B cell (primary cell): ENCODE results near the gene PRKCZ. TPM values are rescaled to one million over a fixed set of nuclear protein-coding genes. Genes with fewer than 3 reads are reported as not detected.

Experiments
- ATAC-seq: fragments of 200-7000 bp; cut with Tn5 transposase; one replicate; pipeline ENCODE4 v1.10.0; 2021; ENCODE audit warnings: low read depth, mild to moderate bottlenecking, moderate number of reproducible peaks, moderate library complexity
- CTCF ChIA-PET: fragments of 350-600 bp; sonication (Branson Sonifier 250); formaldehyde crosslinking; loops from one replicate; lab custom pipeline; 2021; ENCODE audit warnings: antibody characterized with exemption, inconsistent platforms; lab: Charles Lee
- POLR2A ChIA-PET: fragments of 350-600 bp; sonication (Branson Sonifier 250); formaldehyde crosslinking; loops from one replicate; lab custom pipeline; 2021; ENCODE audit warnings: antibody characterized with exemption; lab: Charles Lee
- DNase-seq: peaks from one replicate; pipeline ENCODE4 v3.0.0; 2013
- H2AFZ ChIP-seq: 2 replicates; pipeline ENCODE4 v1.6.1; 2012; ENCODE audit warnings: mild to moderate bottlenecking, low read depth, low read length; ENCODE audit not compliant: insufficient read depth, poor library complexity, severe bottlenecking
- H3K27ac ChIP-seq, 2 donors: 1 replicate in 1 of 2; 2 replicates in 1 of 2; pipeline ENCODE4 v1.5.1; 2012 to 2013; ENCODE audit warnings: low read length in 2 of 2, mild to moderate bottlenecking in 2 of 2, moderate library complexity in 1 of 2
- H3K27me3 ChIP-seq, 4 experiments: fragments of 200-600 bp in 1 of 4; sonication (generic) in 1 of 4; replicated peaks in 1 of 4; 1 replicate in 2 of 4; 2 replicates in 2 of 4; pipeline versions ENCODE4 v1.6.1 to v1.7.0; 2013 to 2016; ENCODE audit warnings: low read length in 3 of 4, mild to moderate bottlenecking in 2 of 4, mixed read lengths in 1 of 4, moderate library complexity in 1 of 4; ENCODE audit not compliant: insufficient read depth in 4 of 4, control insufficient read depth in 3 of 4; ENCODE audit errors: control extremely low read depth in 1 of 4
- H3K36me3 ChIP-seq, 2 experiments: replicated peaks in 1 of 2; 1 replicate in 1 of 2; 2 replicates in 1 of 2; pipeline versions ENCODE4 v1.6.1 to v1.7.1; 2013; ENCODE audit warnings: low read length in 1 of 2; ENCODE audit not compliant: insufficient read depth in 2 of 2, control insufficient read depth in 1 of 2; ENCODE audit errors: control extremely low read depth in 1 of 2, extremely low read depth in 1 of 2
- H3K4me1 ChIP-seq, 2 donors: fragments of 200-600 bp in 1 of 2; sonication (generic) in 1 of 2; 1 replicate in 1 of 2; 2 replicates in 1 of 2; pipeline versions ENCODE4 v1.5.1 to v1.6.1; 2013 to 2017; ENCODE audit warnings: low read length in 2 of 2; ENCODE audit not compliant: control insufficient read depth in 2 of 2, insufficient read depth in 2 of 2
- H3K4me2 ChIP-seq: replicated peaks from 2 replicates; pipeline ENCODE3; 2012; ENCODE audit warnings: mild to moderate bottlenecking, low read depth, low read length; ENCODE audit not compliant: poor library complexity, severe bottlenecking
- H3K4me3 ChIP-seq, 5 experiments: fragments of 200-600 bp in 1 of 5; sonication (generic) in 1 of 5; 1 replicate in 3 of 5; 2 replicates in 2 of 5; pipeline versions ENCODE4 v1.5.1 to v1.7.0; 2011 to 2016; ENCODE audit warnings: low read length in 4 of 5, mild to moderate bottlenecking in 4 of 5, low read depth in 2 of 5, control low read depth in 1 of 5, moderate library complexity in 1 of 5; ENCODE audit not compliant: insufficient read depth in 1 of 5; ENCODE audit errors: control extremely low read depth in 1 of 5, extremely low read depth in 1 of 5
- H3K79me2 ChIP-seq: fragments of 200-600 bp; sonication (generic); one replicate; pipeline ENCODE4 v1.6.0; 2016; ENCODE audit warnings: low read length; ENCODE audit not compliant: control insufficient read depth, insufficient read depth
- H3K9ac ChIP-seq: fragments of 200-600 bp; sonication (generic); 2 replicates; pipeline ENCODE4 v1.6.1; 2017; ENCODE audit warnings: mild to moderate bottlenecking, low read length, moderate library complexity
- H3K9me3 ChIP-seq, 3 donors: one replicate each; pipeline versions ENCODE4 v1.6.1 to v1.7.1; 2013; ENCODE audit warnings: low read length in 2 of 3; ENCODE audit not compliant: control insufficient read depth in 2 of 3, insufficient read depth in 1 of 3; ENCODE audit errors: control extremely low read depth in 1 of 3
- H4K20me1 ChIP-seq: 2 replicates; pipeline ENCODE4 v1.6.0; 2012; ENCODE audit warnings: mild to moderate bottlenecking, low read length; ENCODE audit not compliant: insufficient read depth, control insufficient read depth, poor library complexity, severe bottlenecking
- H3K27ac Mint-ChIP-seq: one replicate; pipeline ENCODE4 v1.8.0; 2021; ENCODE audit warnings: mixed read lengths
- H3K27me3 Mint-ChIP-seq: one replicate; pipeline ENCODE4 v1.8.0; 2021; ENCODE audit warnings: mixed read lengths
- H3K4me1 Mint-ChIP-seq: one replicate; pipeline ENCODE4 v1.8.0; 2021; ENCODE audit warnings: mixed read lengths
- H3K4me3 Mint-ChIP-seq: one replicate; pipeline ENCODE4 v1.8.0; 2021; ENCODE audit warnings: mixed read lengths
- H3K9me3 Mint-ChIP-seq: one replicate; pipeline ENCODE4 v1.8.0; 2022; ENCODE audit warnings: mixed read lengths; ENCODE audit not compliant: insufficient read depth
- CTCF ChIP-seq: fragments of 200-600 bp; IDR thresholded peaks from one replicate; pipeline ENCODE4 v1.8.0; 2022; ENCODE audit warnings: antibody characterized with exemption, mild to moderate bottlenecking
- EZH2 ChIP-seq: IDR thresholded peaks from 2 replicates; pipeline ENCODE4 v1.6.1; 2012; ENCODE audit warnings: borderline replicate concordance, low read depth, mild to moderate bottlenecking, moderate library complexity, low read length; ENCODE audit not compliant: insufficient read depth, poor library complexity, severe bottlenecking
- WGBS: methylation state at CpG from one replicate; pipeline ENCODE4 v1.1.5; 2013; ENCODE audit warnings: missing lambda C conversion rate; ENCODE audit not compliant: insufficient coverage; 5-methylcytosine and 5-hydroxymethylcytosine counted together
- intact Hi-C: fragments of 100-400 bp; cut with micrococcal nuclease; formaldehyde crosslinking; loops from one replicate; pipeline ENCODE4 v1.10.0; 2022
- polyA plus RNA-seq: library from polyadenylated mRNA; depleted of rRNA; stranded (reverse); fragments of >200 nt; gene quantifications from 2 replicates; pipeline ENCODE4 v1.2.3, GENCODE V29; 2012
- total RNA-seq, 2 donors: library from RNA; stranded (reverse); fragments of 120-200 nt in 1 of 2; gene quantifications; 1 replicate in 1 of 2; 2 replicates in 1 of 2; pipeline versions ENCODE4 v1.2.3 to v1.2.4, GENCODE V29; 2013 to 2022

PRKCZ gene
- total and polyA plus RNA-seq, 2 donors (not counting 1 experiment from before 2014, with no cell fraction given), result 17.9 to 53.2 TPM

- no peak overlapping the region for H3K27ac ChIP-seq
- Mint-ChIP-seq H3K4me3 (no peak overlapping the region), H3K9me3 (no peaks in the 10 kb centered on the region), H3K27ac (no peak overlapping the region), H3K4me1 (peaks cover 1% of the 10 kb centered on the region), H3K27me3 (no peaks in the 10 kb centered on the region)
- intact Hi-C loops, result no loop called here
- peaks cover 3% of the 10 kb centered on the region in 2 donors for H3K4me1 ChIP-seq
- no peaks in the 10 kb centered on the region for H3K79me2 ChIP-seq
- DNase-seq, result no peak
- no peak overlapping the region for H2AFZ ChIP-seq
- H3K9me3 ChIP-seq, result no peaks in the 10 kb centered on the region
- no peaks in the 10 kb centered on the region for H3K36me3 ChIP-seq
- peaks cover 0 to 3% (median 0%) of the 10 kb centered on the region in 4 experiments for H3K27me3 ChIP-seq
- no peak overlapping the region for H3K4me2 ChIP-seq
- H3K9ac ChIP-seq, result no peak overlapping the region
- TF ChIP-seq EZH2, result no peak
- ChIA-PET CTCF (no interaction called here), POLR2A (no interaction called here)
- no CpG with 5 or more reads among the region's 3 CpGs for WGBS
- H4K20me1 ChIP-seq, result no peaks in the 10 kb centered on the region
- H3K4me3 ChIP-seq, result no peak overlapping the region
- no peak for ATAC-seq
Measured at GRCh38 chr1:2221271-2221670, 171.1 kb downstream of the PRKCZ start.

- peaks cover 5% of the 10 kb centered on the region for H3K4me1 Mint-ChIP-seq
- H3K4me1 ChIP-seq, result peaks cover 3 to 9% of the 10 kb centered on the region in 2 donors
- peaks cover 3% of the 10 kb centered on the region for H4K20me1 ChIP-seq
- H3K4me3 ChIP-seq, result no peak overlapping the region
- no peak overlapping the region for H3K27ac ChIP-seq
- H3K4me2 ChIP-seq, result no peak overlapping the region
- no peak for DNase-seq
- H3K27me3 Mint-ChIP-seq, result no peaks in the 10 kb centered on the region
- no peaks in the 10 kb centered on the region for H3K27me3 ChIP-seq
- H3K4me3 Mint-ChIP-seq, result no peak overlapping the region
- H3K9ac ChIP-seq, result no peak overlapping the region
- H3K9me3 ChIP-seq, result no peaks in the 10 kb centered on the region
- peaks cover 4% of the 10 kb centered on the region for H3K79me2 ChIP-seq
- no peaks in the 10 kb centered on the region for H3K9me3 Mint-ChIP-seq
- CTCF ChIA-PET, result interaction anchor here (0.8 to 1.5 kb wide), 4 partner anchors 12 to 157 kb away, joined by 3 to 6 read pairs (median 4); no protein-coding TSS in a partner anchor
- POLR2A ChIA-PET, result no interaction called here
- H3K36me3 ChIP-seq, result no peaks in the 10 kb centered on the region
- no peak for TF ChIP-seq CTCF
- no peak for TF ChIP-seq EZH2
- no peak overlapping the region for H2AFZ ChIP-seq
- ATAC-seq, result no peak
- intact Hi-C loops, result no loop called here
- 81% methylated on average over 5 of the region's 7 CpGs for WGBS
- H3K27ac Mint-ChIP-seq, result no peak overlapping the region
Measured at GRCh38 chr1:2224170-2224584, 174.0 kb downstream of the PRKCZ start.
